HepG2 (cell line): ENCODE data around the gene ETV5. TPM values are rescaled to one million over a fixed set of nuclear protein-coding genes. Genes with fewer than 3 reads are reported as not detected.

ENCODE experiments used
- AHDC1 ChIP-seq: sonication (generic); formaldehyde crosslinking; IDR thresholded peaks from 2 replicates; pipeline ENCODE4 v1.5.1; 2020; ENCODE audit warnings: mild to moderate bottlenecking, missing genetic modification reagents, borderline replicate concordance
- AHR ChIP-seq: IDR thresholded peaks from 2 replicates; pipeline ENCODE4 v1.6.1; 2018; ENCODE audit warnings: missing genetic modification reagents, missing compliant biosample characterization
- BRF2 ChIP-seq: sonication (generic); formaldehyde crosslinking; IDR thresholded peaks from 2 replicates; pipeline ENCODE4 v1.8.1; 2022; ENCODE audit warnings: mild to moderate bottlenecking, missing genetic modification reagents
- CC2D1A ChIP-seq: sonication (generic); formaldehyde crosslinking; IDR thresholded peaks from 2 replicates; pipeline ENCODE4 v1.8.1; 2023; ENCODE audit warnings: mild to moderate bottlenecking, missing genetic modification reagents
- CERS6 ChIP-seq: sonication (generic); formaldehyde crosslinking; IDR thresholded peaks from 2 replicates; pipeline ENCODE4 v1.5.0; 2020; ENCODE audit warnings: missing genetic modification reagents
- CREB1 ChIP-seq, 2 experiments: fragments of 450-650 bp in 1 of 2; IDR thresholded peaks; 2 replicates each; pipeline ENCODE4 v1.6.1; 2016 to 2017; ENCODE audit warnings: control low read depth in 1 of 2, mild to moderate bottlenecking in 1 of 2, missing compliant biosample characterization in 1 of 2, missing genetic modification characterization in 1 of 2
- FOXM1 ChIP-seq: sonication (generic); formaldehyde crosslinking; IDR thresholded peaks from 2 replicates; pipeline ENCODE4 v1.5.0; 2020; ENCODE audit warnings: missing genetic modification reagents
- HNF4G ChIP-seq, 2 experiments: sonication (generic) in 1 of 2; formaldehyde crosslinking in 1 of 2; IDR thresholded peaks; 2 replicates each; pipeline versions ENCODE4 v1.4.0 to v1.6.1; 2011 to 2020; ENCODE audit warnings: borderline replicate concordance in 2 of 2, low read depth in 2 of 2, mild to moderate bottlenecking in 2 of 2, low read length in 1 of 2, missing genetic modification reagents in 1 of 2, moderate library complexity in 1 of 2
- JUNB ChIP-seq: sonication (generic); formaldehyde crosslinking; IDR thresholded peaks from 2 replicates; pipeline ENCODE4 v1.8.0; 2022; ENCODE audit warnings: missing genetic modification reagents, mild to moderate bottlenecking, borderline replicate concordance
- KDM1A ChIP-seq: IDR thresholded peaks from 2 replicates; pipeline ENCODE4 v1.6.1; 2016; ENCODE audit warnings: missing compliant biosample characterization
- NFIB ChIP-seq: sonication (generic); formaldehyde crosslinking; IDR thresholded peaks from 2 replicates; pipeline ENCODE4 v1.9.0; 2021; ENCODE audit warnings: missing genetic modification reagents, mild to moderate bottlenecking, borderline replicate concordance
- REPIN1 ChIP-seq: sonication (generic); formaldehyde crosslinking; IDR thresholded peaks from 2 replicates; pipeline ENCODE4 v1.8.0; 2022; ENCODE audit warnings: missing genetic modification reagents, low read depth, mild to moderate bottlenecking, borderline replicate concordance
- THAP8 ChIP-seq: sonication (generic); formaldehyde crosslinking; IDR thresholded peaks from 2 replicates; pipeline ENCODE4 v1.5.1; 2020; ENCODE audit warnings: missing genetic modification reagents, mild to moderate bottlenecking, borderline replicate concordance
- YEATS2 ChIP-seq: sonication (generic); formaldehyde crosslinking; IDR thresholded peaks from 2 replicates; pipeline ENCODE4 v1.4.0; 2020; ENCODE audit warnings: missing genetic modification reagents, borderline replicate concordance
- YY1 ChIP-seq: IDR thresholded peaks from 2 replicates; pipeline ENCODE4 v1.6.1; 2011; ENCODE audit warnings: low read length, low read depth, moderate library complexity, mild to moderate bottlenecking; ENCODE audit not compliant: insufficient read depth, insufficient replicate concordance
- ZFAT ChIP-seq: sonication (generic); formaldehyde crosslinking; conservative IDR thresholded peaks from 2 replicates; pipeline ENCODE4 v1.8.1; 2023; ENCODE audit warnings: missing genetic modification reagents, inconsistent platforms
- ZNF232 ChIP-seq: sonication (generic); formaldehyde crosslinking; IDR thresholded peaks from 2 replicates; pipeline ENCODE4 v1.4.0; 2020; ENCODE audit warnings: missing genetic modification reagents, borderline replicate concordance
- ZNF292 ChIP-seq: sonication (generic); formaldehyde crosslinking; IDR thresholded peaks from 2 replicates; pipeline ENCODE4 v1.8.1; 2022; ENCODE audit warnings: mild to moderate bottlenecking, low read depth, missing genetic modification reagents, borderline replicate concordance
- polyA plus RNA-seq, 8 experiments: library from polyadenylated mRNA; depleted of rRNA in 3 of 8; stranded (reverse) in 7 of 8; unstranded in 1 of 8; fragments of >200 nt; fragmentation: Illumina TruSeq in 4 of 8; extraction: Trizol in 4 of 8; gene quantifications; 2 replicates each; pipeline versions ENCODE4 v1.2.1 to v1.2.3, GENCODE V29; 2011 to 2016; ENCODE audit warnings: low read depth in 4 of 8, missing spikeins in 1 of 8, mixed read lengths in 1 of 8; ENCODE audit not compliant: insufficient read depth in 1 of 8
- total RNA-seq, 5 experiments: library from RNA; depleted of rRNA; stranded (reverse); fragments of >200 nt; fragmentation: Illumina TruSeq; extraction: Trizol; gene quantifications; 2 replicates each; pipeline ENCODE4 v1.2.3, GENCODE V29; 2016; ENCODE audit warnings: low read depth in 1 of 5

The ETV5 gene
- total and polyA plus RNA-seq, 2 of the 13 experiments (the other 11 are each of a cell fraction or from before 2014, with no cell fraction given): 52.9 to 57.2 TPM

- TF ChIP-seq AHDC1 (CRISPR knock-in tag) (0 out of 2 replicates have a peak, but pooled peaks have one; percentile 28), HNF4G (IDR thresholded peaks at IDR 0.05; ENCODE audit: borderline replicate concordance, low read depth, low read length) (no peak), HNF4G (CRISPR knock-in tag; IDR thresholded peaks at IDR 0.05; ENCODE audit: borderline replicate concordance, low read depth) (no peak), THAP8 (CRISPR knock-in tag) (no peak), BRF2 (CRISPR knock-in tag) (no peak), KDM1A (no peak), NFIB (CRISPR knock-in tag) (no peak), JUNB (CRISPR knock-in tag) (no peak), ZFAT (CRISPR knock-in tag) (no peak), YY1 (no peak), ZNF292 (CRISPR knock-in tag) (0 out of 2 replicates have a peak, but pooled peaks have one; percentile 15), CERS6 (CRISPR knock-in tag) (no peak), REPIN1 (CRISPR knock-in tag) (peak; percentile 80; the same call in 1 of the 2 replicates), FOXM1 (CRISPR knock-in tag) (no peak), AHR (CRISPR knock-in tag) (no peak), YEATS2 (CRISPR knock-in tag) (no peak; the same call in 1 of the 2 replicates), ZNF232 (CRISPR knock-in tag) (no peak), CREB1 (IDR thresholded peaks at IDR 0.05) (no peak), CREB1 (CRISPR knock-in tag; IDR thresholded peaks at IDR 0.05) (peak; percentile 60; the same call in 1 of the 2 replicates), CC2D1A (CRISPR knock-in tag) (peak; percentile 75; the same call in 1 of the 2 replicates)
These were observed 11.0 kb downstream of the ETV5 start (continued) for GRCh38 chr3:186097663-186098451.
